HepG2 (cell line): ENCODE data around the gene PASK. TPM values are rescaled to one million over a fixed set of nuclear protein-coding genes. Genes with fewer than 3 reads are reported as not detected.
A peak's percentile ranks its signal among the peaks of the same experiment; 100 is the strongest.

Source experiments
- CCAR2 ChIP-seq: fragments of 200-400 bp; formaldehyde crosslinking; optimal IDR thresholded peaks from 2 replicates; pipeline ENCODE3; 2018; ENCODE audit warnings: low read depth, mild to moderate bottlenecking, low read length, moderate library complexity
- NFYB ChIP-seq: sonication (generic); formaldehyde crosslinking; IDR thresholded peaks from 2 replicates; pipeline ENCODE4 v1.4.0; 2020; ENCODE audit warnings: missing genetic modification reagents
- NFYC ChIP-seq: IDR thresholded peaks from 2 replicates; pipeline ENCODE4 v1.6.1; 2016; ENCODE audit warnings: missing genetic modification reagents, missing compliant biosample characterization
- SNAPC2 ChIP-seq: sonication (generic); formaldehyde crosslinking; IDR thresholded peaks from 2 replicates; pipeline ENCODE4 v1.8.1; 2022; ENCODE audit warnings: mild to moderate bottlenecking, missing genetic modification reagents
- STAT6 ChIP-seq: sonication (generic); formaldehyde crosslinking; IDR thresholded peaks from 2 replicates; pipeline ENCODE4 v1.4.0; 2020; ENCODE audit warnings: missing genetic modification reagents, mild to moderate bottlenecking, borderline replicate concordance
- ZFP91 ChIP-seq: sonication (generic); formaldehyde crosslinking; IDR thresholded peaks from 2 replicates; pipeline ENCODE4 v1.9.0; 2022; ENCODE audit warnings: missing genetic modification reagents, mild to moderate bottlenecking, borderline replicate concordance
- ZNF687 ChIP-seq: sonication (generic); formaldehyde crosslinking; IDR thresholded peaks from 2 replicates; pipeline ENCODE4 v1.5.1; 2020; ENCODE audit warnings: mild to moderate bottlenecking, missing genetic modification reagents, moderate library complexity
- polyA plus RNA-seq, 8 experiments: library from polyadenylated mRNA; depleted of rRNA in 3 of 8; stranded (reverse) in 7 of 8; unstranded in 1 of 8; fragments of >200 nt; fragmentation: Illumina TruSeq in 4 of 8; extraction: Trizol in 4 of 8; gene quantifications; 2 replicates each; pipeline versions ENCODE4 v1.2.1 to v1.2.3, GENCODE V29; 2011 to 2016; ENCODE audit warnings: low read depth in 4 of 8, missing spikeins in 1 of 8, mixed read lengths in 1 of 8; ENCODE audit not compliant: insufficient read depth in 1 of 8
- total RNA-seq, 5 experiments: library from RNA; depleted of rRNA; stranded (reverse); fragments of >200 nt; fragmentation: Illumina TruSeq; extraction: Trizol; gene quantifications; 2 replicates each; pipeline ENCODE4 v1.2.3, GENCODE V29; 2016; ENCODE audit warnings: low read depth in 1 of 5
- TF ChIP-seq, protein P1 (sequence below): sonication (generic); formaldehyde crosslinking; IDR thresholded peaks from 2 replicates; pipeline ENCODE4 v1.4.0; 2020; ENCODE audit warnings: missing genetic modification reagents, borderline replicate concordance
- TF ChIP-seq, protein P2 (sequence below): IDR thresholded peaks from 2 replicates; pipeline ENCODE4 v1.6.1; 2016

PASK gene
- total and polyA plus RNA-seq, 2 of the 13 experiments (the other 11 are each of a cell fraction or from before 2014, with no cell fraction given), result 6.9 to 17.0 TPM

GRCh38 chr2:241102239-241102803 lies 47.0 kb downstream of the PASK start, which contains the start of gene MTERF4 (continued):
- TF ChIP-seq, protein P1, sequence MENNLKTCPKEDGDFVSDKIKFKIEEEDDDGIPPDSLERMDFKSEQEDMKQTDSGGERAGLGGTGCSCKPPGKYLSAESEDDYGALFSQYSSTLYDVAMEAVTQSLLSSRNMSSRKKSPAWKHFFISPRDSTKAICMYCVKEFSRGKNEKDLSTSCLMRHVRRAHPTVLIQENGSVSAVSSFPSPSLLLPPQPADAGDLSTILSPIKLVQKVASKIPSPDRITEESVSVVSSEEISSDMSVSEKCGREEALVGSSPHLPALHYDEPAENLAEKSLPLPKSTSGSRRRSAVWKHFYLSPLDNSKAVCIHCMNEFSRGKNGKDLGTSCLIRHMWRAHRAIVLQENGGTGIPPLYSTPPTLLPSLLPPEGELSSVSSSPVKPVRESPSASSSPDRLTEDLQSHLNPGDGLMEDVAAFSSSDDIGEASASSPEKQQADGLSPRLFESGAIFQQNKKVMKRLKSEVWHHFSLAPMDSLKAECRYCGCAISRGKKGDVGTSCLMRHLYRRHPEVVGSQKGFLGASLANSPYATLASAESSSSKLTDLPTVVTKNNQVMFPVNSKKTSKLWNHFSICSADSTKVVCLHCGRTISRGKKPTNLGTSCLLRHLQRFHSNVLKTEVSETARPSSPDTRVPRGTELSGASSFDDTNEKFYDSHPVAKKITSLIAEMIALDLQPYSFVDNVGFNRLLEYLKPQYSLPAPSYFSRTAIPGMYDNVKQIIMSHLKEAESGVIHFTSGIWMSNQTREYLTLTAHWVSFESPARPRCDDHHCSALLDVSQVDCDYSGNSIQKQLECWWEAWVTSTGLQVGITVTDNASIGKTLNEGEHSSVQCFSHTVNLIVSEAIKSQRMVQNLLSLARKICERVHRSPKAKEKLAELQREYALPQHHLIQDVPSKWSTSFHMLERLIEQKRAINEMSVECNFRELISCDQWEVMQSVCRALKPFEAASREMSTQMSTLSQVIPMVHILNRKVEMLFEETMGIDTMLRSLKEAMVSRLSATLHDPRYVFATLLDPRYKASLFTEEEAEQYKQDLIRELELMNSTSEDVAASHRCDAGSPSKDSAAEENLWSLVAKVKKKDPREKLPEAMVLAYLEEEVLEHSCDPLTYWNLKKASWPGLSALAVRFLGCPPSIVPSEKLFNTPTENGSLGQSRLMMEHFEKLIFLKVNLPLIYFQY, result peak; percentile 98
- TF ChIP-seq STAT6 (CRISPR knock-in tag) (peak; percentile 94; the same call in 1 of the 2 replicates), CCAR2 (peak; percentile 98), ZFP91 (CRISPR knock-in tag) (peak; percentile 99), SNAPC2 (CRISPR knock-in tag) (peak; percentile 67), ZNF687 (CRISPR knock-in tag) (peak; percentile 97), NFYC (CRISPR knock-in tag) (peak; percentile 60), NFYB (CRISPR knock-in tag) (peak; percentile 55)
- TF ChIP-seq, protein P2, sequence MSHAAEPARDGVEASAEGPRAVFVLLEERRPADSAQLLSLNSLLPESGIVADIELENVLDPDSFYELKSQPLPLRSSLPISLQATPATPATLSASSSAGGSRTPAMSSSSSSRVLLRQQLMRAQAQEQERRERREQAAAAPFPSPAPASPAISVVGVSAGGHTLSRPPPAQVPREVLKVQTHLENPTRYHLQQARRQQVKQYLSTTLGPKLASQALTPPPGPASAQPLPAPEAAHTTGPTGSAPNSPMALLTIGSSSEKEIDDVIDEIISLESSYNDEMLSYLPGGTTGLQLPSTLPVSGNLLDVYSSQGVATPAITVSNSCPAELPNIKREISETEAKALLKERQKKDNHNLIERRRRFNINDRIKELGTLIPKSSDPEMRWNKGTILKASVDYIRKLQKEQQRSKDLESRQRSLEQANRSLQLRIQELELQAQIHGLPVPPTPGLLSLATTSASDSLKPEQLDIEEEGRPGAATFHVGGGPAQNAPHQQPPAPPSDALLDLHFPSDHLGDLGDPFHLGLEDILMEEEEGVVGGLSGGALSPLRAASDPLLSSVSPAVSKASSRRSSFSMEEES (CRISPR knock-in tag), result peak; percentile 88
